Erythroblast (primary cell): ENCODE results near the gene PTGES2.

ENCODE experiments used
- DNase-seq, 2 experiments: peaks; one replicate each; lab custom pipeline; 2025; lab: John Stamatoyannopoulos, UW
- GATA1 ChIP-seq: IDR thresholded peaks from 2 replicates; pipeline ENCODE4 v1.6.1; 2011; ENCODE audit warnings: low read depth, mild to moderate bottlenecking, control low read depth, low read length, moderate library complexity
- POLR2A ChIP-seq: IDR thresholded peaks from 2 replicates; pipeline ENCODE4 v1.6.1; 2011; ENCODE audit warnings: mild to moderate bottlenecking, low read length

PTGES2 gene

GRCh38 chr9:128127568-128127989 lies at the start of gene PTGES2:
PTGES2 (minus strand) TSS chr9:128127729; CDS start chr9:128127717, 12 bp downstream.
- TF ChIP-seq POLR2A (peak; percentile 45), GATA1 (no peak)
- DNase-seq = peak; percentile 92 to 94

- TF ChIP-seq POLR2A (no peak), GATA1 (no peak)
- DNase-seq = no peak
Observed at GRCh38 chr9:128175726-128176125, 48.2 kb upstream of the PTGES2 start.

GRCh38 chr9:128175102-128175563 lies 47.6 kb upstream of the PTGES2 start:
- DNase-seq = no peak
- TF ChIP-seq POLR2A (no peak), GATA1 (no peak)

GRCh38 chr9:128174062-128174461 lies 46.5 kb upstream of the PTGES2 start:
- DNase-seq = no peak
- no peak for TF ChIP-seq GATA1
- TF ChIP-seq POLR2A = no peak

GRCh38 chr9:128169925-128170324 lies 42.4 kb upstream of the PTGES2 start:
- DNase-seq = no peak
- TF ChIP-seq POLR2A = no peak
- no peak for TF ChIP-seq GATA1

- no peak for TF ChIP-seq POLR2A
- TF ChIP-seq GATA1 = no peak
- no peak for DNase-seq
Observed at GRCh38 chr9:128169492-128169891, 42.0 kb upstream of the PTGES2 start.

- no peak for DNase-seq
- no peak for TF ChIP-seq GATA1
- no peak for TF ChIP-seq POLR2A
Observed at GRCh38 chr9:128168731-128169308, 41.3 kb upstream of the PTGES2 start.

GRCh38 chr9:128167209-128167608 lies 39.7 kb upstream of the PTGES2 start:
- TF ChIP-seq GATA1 (no peak), POLR2A (no peak)
- no peak for DNase-seq

- DNase-seq = no peak
- TF ChIP-seq POLR2A = no peak
- TF ChIP-seq GATA1 = no peak
Observed at GRCh38 chr9:128166169-128166568, 38.6 kb upstream of the PTGES2 start.

- DNase-seq = no peak
- TF ChIP-seq POLR2A (no peak), GATA1 (no peak)
Observed at GRCh38 chr9:128164307-128164885, 36.9 kb upstream of the PTGES2 start.

- DNase-seq = no peak
- TF ChIP-seq GATA1 (no peak), POLR2A (no peak)
Observed at GRCh38 chr9:128163523-128164306, 36.2 kb upstream of the PTGES2 start.

GRCh38 chr9:128163027-128163515 lies 35.5 kb upstream of the PTGES2 start:
- no peak for DNase-seq
- TF ChIP-seq GATA1 (no peak), POLR2A (no peak)

GRCh38 chr9:128162215-128163026 lies 34.9 kb upstream of the PTGES2 start:
- DNase-seq = no peak
- no peak for TF ChIP-seq GATA1
- no peak for TF ChIP-seq POLR2A
